Endothelial cell (in vitro differentiated cells): ENCODE data around the gene SH2D7. TPM values are rescaled to one million over a fixed set of nuclear protein-coding genes. Genes with fewer than 3 reads are reported as not detected.

ENCODE experiments used
- DNase-seq: peaks from one replicate; pipeline ENCODE4 v3.0.0; 2021; ENCODE audit warnings: low spot score
- H3K27ac Mint-ChIP-seq: one replicate; pipeline ENCODE4 v1.8.0; 2021; ENCODE audit warnings: mixed read lengths, inconsistent platforms; ENCODE audit not compliant: unreplicated experiment
- H3K27me3 Mint-ChIP-seq: one replicate; pipeline ENCODE4 v1.8.0; 2021; ENCODE audit warnings: mild to moderate bottlenecking, moderate library complexity, mixed read lengths, inconsistent platforms; ENCODE audit not compliant: unreplicated experiment
- H3K36me3 Mint-ChIP-seq: one replicate; pipeline ENCODE4 v1.8.0; 2021; ENCODE audit warnings: mild to moderate bottlenecking, low read depth, mixed read lengths, inconsistent platforms; ENCODE audit not compliant: unreplicated experiment
- H3K4me1 Mint-ChIP-seq: one replicate; pipeline ENCODE4 v1.8.0; 2021; ENCODE audit warnings: mild to moderate bottlenecking, mixed read lengths, inconsistent platforms; ENCODE audit not compliant: unreplicated experiment
- H3K4me3 Mint-ChIP-seq: one replicate; pipeline ENCODE4 v1.8.0; 2021; ENCODE audit warnings: mild to moderate bottlenecking, mixed read lengths, inconsistent platforms; ENCODE audit not compliant: unreplicated experiment
- H3K9me3 Mint-ChIP-seq: one replicate; pipeline ENCODE4 v1.8.0; 2021; ENCODE audit warnings: mixed read lengths, inconsistent platforms; ENCODE audit not compliant: unreplicated experiment
- CTCF ChIP-seq: fragments of 200-600 bp; sonication (generic); IDR thresholded peaks from one replicate; pipeline ENCODE4 v1.5.0; 2021; ENCODE audit warnings: antibody characterized with exemption; ENCODE audit not compliant: unreplicated experiment
- total RNA-seq: library from RNA; stranded (reverse); fragmentation: NEBNext Ultra II Directional; extraction: Animal tissue kit (Norgen Biotek cat#: 25700); gene quantifications from one replicate; pipeline ENCODE4 v1.2.1, GENCODE V29; 2021; ENCODE audit not compliant: unreplicated experiment

The SH2D7 gene
- total RNA-seq, 1 donor from 2014 or later, result not detected

GRCh38 chr15:78083186-78083585 is 9.2 kb upstream of the SH2D7 start:
- TF ChIP-seq CTCF, result no peak
- no peaks in the 10 kb centered on the region for H3K9me3 Mint-ChIP-seq
- DNase-seq, result no peak
- peaks cover under 1% of the 10 kb centered on the region for H3K36me3 Mint-ChIP-seq
- no peak overlapping the region for H3K4me3 Mint-ChIP-seq
- H3K27me3 Mint-ChIP-seq, result peaks cover 3% of the 10 kb centered on the region
- H3K27ac Mint-ChIP-seq, result no peak overlapping the region
- H3K4me1 Mint-ChIP-seq, result peaks cover 4% of the 10 kb centered on the region

GRCh38 chr15:78083687-78084448 is 8.5 kb upstream of the SH2D7 start:
- Mint-ChIP-seq H3K27me3 (peaks cover 3% of the 10 kb centered on the region), H3K36me3 (no peaks in the 10 kb centered on the region), H3K4me3 (no peak overlapping the region), H3K4me1 (peaks cover 4% of the 10 kb centered on the region), H3K27ac (no peak overlapping the region), H3K9me3 (no peaks in the 10 kb centered on the region)
- no peak for TF ChIP-seq CTCF
- DNase-seq, result no peak

GRCh38 chr15:78084449-78084750 is 8.0 kb upstream of the SH2D7 start:
- peaks cover 3% of the 10 kb centered on the region for H3K27me3 Mint-ChIP-seq
- no peak overlapping the region for H3K4me3 Mint-ChIP-seq
- H3K4me1 Mint-ChIP-seq, result peaks cover 4% of the 10 kb centered on the region
- no peak for TF ChIP-seq CTCF
- H3K27ac Mint-ChIP-seq, result no peak overlapping the region
- H3K36me3 Mint-ChIP-seq, result no peaks in the 10 kb centered on the region
- H3K9me3 Mint-ChIP-seq, result no peaks in the 10 kb centered on the region
- no peak for DNase-seq

GRCh38 chr15:78085928-78086327 is 6.4 kb upstream of the SH2D7 start:
- DNase-seq, result no peak
- TF ChIP-seq CTCF, result no peak
- Mint-ChIP-seq H3K9me3 (no peaks in the 10 kb centered on the region), H3K4me1 (peaks cover 4% of the 10 kb centered on the region), H3K27ac (no peak overlapping the region), H3K4me3 (no peak overlapping the region), H3K36me3 (peaks cover 4% of the 10 kb centered on the region), H3K27me3 (peaks cover 1% of the 10 kb centered on the region)

- no peak for TF ChIP-seq CTCF
- no peaks in the 10 kb centered on the region for H3K4me1 Mint-ChIP-seq
- H3K36me3 Mint-ChIP-seq, result peaks cover 4% of the 10 kb centered on the region
- H3K9me3 Mint-ChIP-seq, result no peaks in the 10 kb centered on the region
- no peak overlapping the region for H3K27ac Mint-ChIP-seq
- peaks cover 1% of the 10 kb centered on the region for H3K27me3 Mint-ChIP-seq
- no peak overlapping the region for H3K4me3 Mint-ChIP-seq
- DNase-seq, result no peak
Observed at GRCh38 chr15:78087951-78088772, 4.2 kb upstream of the SH2D7 start.
